Activated effector memory CD4-positive, alpha-beta T cell treated with anti-CD3 and anti-CD28 coated beads, Interleukin-2, amount 50 U/mL, for 16 hours (primary cell): ENCODE results near the gene SLC66A1.

Source experiments
- DNase-seq: peaks from one replicate; pipeline ENCODE4 v3.0.0-alpha.2; 2020

SLC66A1 gene

GRCh38 chr1:19325958-19326747 is 14.0 kb downstream of the SLC66A1 start:
- DNase-seq = no peak

GRCh38 chr1:19326748-19327065 is 14.6 kb downstream of the SLC66A1 start:
- no peak for DNase-seq

GRCh38 chr1:19327301-19327700 is 15.2 kb downstream of the SLC66A1 start:
- DNase-seq = no peak

GRCh38 chr1:19327736-19328135 is 15.6 kb downstream of the SLC66A1 start:
- no peak for DNase-seq

DNA sequence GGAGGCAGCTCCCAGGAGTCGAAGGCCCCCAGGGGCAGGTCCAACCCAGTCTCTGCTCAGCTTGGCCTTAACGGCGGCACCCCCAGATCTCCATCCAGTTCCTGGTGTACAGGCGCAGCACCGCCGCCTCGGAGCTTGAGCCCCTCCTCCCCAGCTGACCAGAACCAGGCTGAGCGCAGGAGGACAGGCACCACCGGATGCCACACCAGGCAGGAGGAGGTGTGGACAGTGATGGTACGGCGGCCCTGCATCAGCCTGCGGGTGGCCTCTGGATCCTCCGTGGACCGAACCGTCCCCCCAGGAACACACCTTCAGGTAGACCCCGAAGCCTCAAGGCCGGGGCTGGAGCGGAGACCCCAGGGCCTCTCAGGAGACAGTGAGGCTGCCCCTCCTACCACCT is 16.4 kb downstream of the SLC66A1 start:
- no peak for DNase-seq

DNA sequence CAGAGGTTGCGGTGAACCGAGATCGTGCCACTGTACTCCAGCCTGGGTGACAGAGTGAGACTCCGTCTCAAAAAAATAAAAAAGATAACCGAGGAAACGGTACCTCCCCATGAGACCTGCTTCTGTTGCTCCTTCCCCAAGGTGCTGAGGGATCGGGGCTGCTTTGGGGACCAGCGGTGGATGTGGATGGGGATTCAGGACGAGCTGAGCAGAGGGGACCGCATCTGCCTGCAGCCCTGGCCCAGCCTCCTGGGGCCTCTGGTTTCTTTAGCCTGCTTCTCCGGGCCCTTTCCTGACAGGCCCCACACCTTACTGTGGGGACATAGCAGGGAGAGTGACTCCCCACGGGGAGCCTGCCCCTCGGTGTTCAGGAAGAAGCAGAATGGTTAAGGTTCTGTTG is 17.1 kb downstream of the SLC66A1 start:
- no peak for DNase-seq

GRCh38 chr1:19329611-19330010 is 17.5 kb downstream of the SLC66A1 start:
- DNase-seq = no peak

GRCh38 chr1:19330449-19331135 is 18.5 kb downstream of the SLC66A1 start:
- DNase-seq = no peak

GRCh38 chr1:19331262-19331878 is 19.2 kb downstream of the SLC66A1 start:
- no peak for DNase-seq

- no peak for DNase-seq
These were observed 20.7 kb downstream of the SLC66A1 start for GRCh38 chr1:19332832-19333231.

GRCh38 chr1:19333587-19334354 is 21.6 kb downstream of the SLC66A1 start:
- DNase-seq = no peak

DNA sequence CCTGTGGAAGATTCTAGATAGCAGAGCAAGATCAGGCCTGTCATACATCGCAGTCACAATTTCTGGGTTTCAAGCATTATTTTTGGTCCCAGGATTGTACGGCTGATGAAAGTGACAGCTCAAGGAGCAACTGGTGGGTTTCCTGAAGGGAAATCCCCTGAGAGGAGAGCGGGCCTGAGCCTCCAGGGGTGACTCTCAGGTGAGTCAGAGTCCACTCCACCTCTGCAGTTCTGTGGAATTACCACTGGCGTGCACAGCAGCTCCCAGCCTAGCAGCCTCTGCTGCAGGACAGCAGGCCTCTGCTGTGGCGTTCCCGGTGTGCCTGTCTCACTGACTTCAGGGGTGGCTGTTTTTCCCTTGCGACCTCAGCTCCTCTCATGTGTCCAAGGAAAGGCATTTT is 24.4 kb downstream of the SLC66A1 start:
- peak; percentile 78 for DNase-seq

DNA sequence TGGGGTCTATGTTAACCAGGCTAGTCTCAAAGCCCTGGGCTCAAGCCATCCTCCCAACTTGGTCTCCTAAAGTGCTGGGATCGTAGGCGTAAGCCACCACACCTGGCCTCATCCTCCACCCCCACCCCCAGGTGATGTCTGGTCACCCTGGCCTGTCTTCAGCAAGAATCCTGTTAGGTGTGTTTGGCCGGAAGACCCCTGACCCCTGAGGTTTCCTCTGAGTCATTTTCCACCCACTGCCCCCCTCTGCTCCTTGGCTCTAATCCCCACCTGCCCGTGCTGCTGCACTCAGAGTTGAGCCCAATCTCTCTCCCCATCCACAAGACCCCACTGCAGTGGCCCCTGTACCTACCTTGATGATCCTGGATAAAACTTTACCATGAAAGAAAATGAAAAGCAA is 25.2 kb downstream of the SLC66A1 start:
- no peak for DNase-seq

DNA sequence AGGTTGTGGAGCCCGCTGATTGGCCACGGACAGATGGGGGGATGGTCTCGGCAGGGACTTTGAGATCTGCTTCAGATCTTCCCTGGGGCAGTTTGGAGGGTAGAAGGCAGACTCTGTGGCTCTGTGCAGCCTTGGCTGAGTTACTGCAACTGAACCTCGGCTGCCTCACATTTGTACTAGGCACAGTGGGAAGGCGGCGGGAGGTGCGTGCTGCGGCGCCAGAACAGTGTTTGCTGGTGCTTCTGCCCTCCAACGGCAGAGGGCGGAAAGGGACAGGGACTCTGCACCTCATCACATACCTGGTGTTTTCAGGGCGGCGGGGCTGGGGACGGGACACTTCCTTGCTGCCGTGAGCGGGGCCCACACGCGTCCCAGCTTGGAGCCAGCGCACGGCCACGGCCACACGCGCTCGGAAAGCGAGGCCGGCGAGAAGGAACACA is 26.2 kb downstream of the SLC66A1 start:
- no peak for DNase-seq

- no peak for DNase-seq
These were observed 27.2 kb downstream of the SLC66A1 start for GRCh38 chr1:19339214-19339861.

DNA sequence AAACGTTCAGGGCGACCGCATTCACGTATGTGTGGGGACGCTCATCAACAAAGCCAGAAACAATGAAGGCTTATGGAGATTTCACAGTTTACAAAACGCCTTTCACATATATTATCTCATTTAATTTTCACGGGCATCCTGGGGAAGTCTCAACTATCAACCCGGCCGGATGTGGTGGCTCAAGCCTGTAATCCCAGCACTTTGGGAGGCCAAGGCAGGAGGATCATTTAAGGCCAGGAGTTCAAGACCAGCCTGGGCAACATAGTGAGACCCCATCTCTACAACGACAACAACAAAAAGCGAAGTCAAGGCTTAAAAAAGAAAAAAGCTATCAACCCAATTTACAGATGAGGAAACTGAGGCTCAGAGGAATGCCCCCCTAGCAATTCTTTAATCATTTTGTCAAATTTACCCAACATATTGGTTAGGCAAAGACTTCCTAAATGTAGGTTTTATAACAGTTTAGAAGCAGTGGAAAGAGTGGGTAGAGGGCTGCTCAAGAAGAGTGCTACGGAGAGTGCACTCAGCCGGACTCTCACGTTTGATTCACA is 28.3 kb downstream of the SLC66A1 start:
- DNase-seq = no peak

DNA sequence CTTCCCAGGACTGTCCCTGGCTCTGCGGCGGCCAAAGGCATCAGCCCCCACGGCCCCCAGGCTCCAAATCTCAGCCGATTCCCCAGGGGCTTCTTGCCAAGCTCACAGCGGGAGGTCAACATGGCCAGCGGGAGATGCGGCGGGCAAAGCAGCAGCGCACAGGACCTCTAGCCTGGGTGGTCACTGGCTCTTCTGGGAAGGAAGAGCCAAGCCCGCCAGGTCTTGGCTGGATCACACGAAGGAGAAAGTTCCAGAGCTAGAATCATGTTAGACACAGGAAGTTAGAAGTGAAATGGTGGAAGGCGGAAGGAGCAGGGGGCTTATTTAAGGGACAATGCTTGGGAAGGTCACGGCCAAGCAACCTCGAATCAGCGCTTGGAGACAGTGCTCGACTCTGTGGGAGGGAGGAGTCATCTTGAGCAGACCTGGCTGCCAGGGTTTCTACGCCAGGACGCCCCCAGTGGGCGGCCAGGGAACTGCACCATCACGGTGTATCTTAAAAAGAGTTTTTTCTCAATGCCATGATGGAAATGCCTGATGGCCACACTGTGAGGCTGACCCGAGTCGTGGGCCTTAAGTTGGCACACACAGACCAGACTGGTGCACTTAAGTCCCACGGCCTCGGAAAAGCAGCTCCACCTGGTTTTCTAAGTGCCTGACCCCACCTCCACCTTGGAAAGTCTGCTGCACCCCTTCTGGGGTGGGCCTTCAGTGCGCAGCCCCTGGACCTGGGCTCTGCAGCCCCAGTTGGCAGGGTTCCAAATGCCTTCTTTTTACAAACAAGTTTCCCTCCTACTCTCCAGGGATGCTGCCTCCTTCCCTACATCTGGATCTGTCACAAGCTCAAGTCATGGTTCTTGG is 29.3 kb downstream of the SLC66A1 start:
- DNase-seq = peak; percentile 91

GRCh38 chr1:19342062-19342750 is 30.1 kb downstream of the SLC66A1 start:
- DNase-seq = no peak

DNA sequence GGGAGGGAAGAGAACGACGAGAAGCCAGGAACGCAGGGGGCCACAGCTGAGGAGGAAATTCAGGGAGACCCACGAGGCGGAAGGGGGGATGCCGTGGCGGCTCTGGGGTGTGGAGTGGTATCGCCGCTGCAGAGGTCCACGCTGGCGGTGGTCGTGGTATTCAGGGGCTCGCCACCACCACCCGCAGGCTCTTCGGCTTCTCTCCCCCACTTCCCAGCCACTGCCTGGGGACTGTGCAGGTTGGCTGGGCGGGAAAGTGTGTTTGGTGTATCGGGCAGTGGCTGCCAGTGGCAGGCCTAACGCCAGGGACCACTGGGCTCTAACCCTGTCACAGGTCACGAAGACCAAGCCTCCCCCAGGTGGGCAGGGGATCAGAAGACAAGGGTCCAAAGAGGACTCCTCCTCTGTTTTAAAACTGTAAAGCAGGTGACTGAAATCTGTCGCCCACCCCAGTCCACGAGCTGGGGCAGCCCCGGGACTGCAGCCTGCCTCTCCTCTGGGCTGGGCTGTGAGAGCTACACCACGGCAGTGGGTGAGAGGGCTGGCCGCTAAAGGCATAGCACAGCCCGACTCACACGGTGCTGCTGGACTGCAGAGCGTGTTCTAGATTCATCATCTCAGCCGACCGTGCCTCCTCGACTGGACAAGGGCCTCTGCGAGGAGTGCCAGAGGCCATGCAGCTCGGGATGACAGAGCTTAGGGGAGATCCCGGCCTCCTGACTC is 30.9 kb downstream of the SLC66A1 start:
- no peak for DNase-seq
